Peyer's patch (tissue), 4 donors: ENCODE measurements around the gene DOCK3.
"Not testable (repeated sequence)": the region's sequence is repeated elsewhere in the genome, so short reads cannot be mapped to it uniquely, and the experiment has no call there.

Experiments used
- POLR2A ChIP-seq, 2 donors: fragments of 450-650 bp; IDR thresholded peaks; one replicate each; pipeline ENCODE4 v1.5.1; 2017; ENCODE audit warnings: antibody characterized with exemption in 2 of 2, mild to moderate bottlenecking in 2 of 2, moderate library complexity in 2 of 2
- TF ChIP-seq, protein P1 (sequence below), 6 experiments: fragments of 450-650 bp in 4 of 6; fragments of 200-600 bp in 2 of 6; sonication (generic) in 1 of 6; IDR thresholded peaks; one replicate each; pipeline ENCODE4 v1.5.1; 2017 to 2019; ENCODE audit warnings: antibody characterized with exemption in 6 of 6, mild to moderate bottlenecking in 3 of 6, moderate library complexity in 1 of 6

DNA sequence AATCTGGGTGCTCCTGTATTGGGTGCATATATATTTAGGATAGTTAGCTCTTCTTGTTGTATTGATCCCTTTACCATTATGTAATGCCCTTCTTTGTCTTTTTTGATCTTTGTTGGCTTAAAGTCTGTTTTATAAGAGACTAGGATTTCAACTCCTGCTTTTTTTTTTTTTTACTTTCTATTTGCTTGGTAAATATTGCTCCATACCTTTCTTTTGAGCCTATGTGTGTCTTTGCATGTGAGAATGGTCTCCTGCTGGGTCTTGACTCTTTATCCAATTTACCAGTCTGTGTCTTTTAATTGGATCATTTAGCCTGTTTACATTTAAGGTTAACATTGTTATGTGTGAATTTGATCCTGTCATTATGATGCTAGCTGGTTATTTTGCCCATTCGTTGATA is 420.1 kb downstream of the DOCK3 start:
- TF ChIP-seq POLR2A (IDR thresholded peaks at IDR 0.05) = not testable (repeated sequence)
- TF ChIP-seq, protein P1, sequence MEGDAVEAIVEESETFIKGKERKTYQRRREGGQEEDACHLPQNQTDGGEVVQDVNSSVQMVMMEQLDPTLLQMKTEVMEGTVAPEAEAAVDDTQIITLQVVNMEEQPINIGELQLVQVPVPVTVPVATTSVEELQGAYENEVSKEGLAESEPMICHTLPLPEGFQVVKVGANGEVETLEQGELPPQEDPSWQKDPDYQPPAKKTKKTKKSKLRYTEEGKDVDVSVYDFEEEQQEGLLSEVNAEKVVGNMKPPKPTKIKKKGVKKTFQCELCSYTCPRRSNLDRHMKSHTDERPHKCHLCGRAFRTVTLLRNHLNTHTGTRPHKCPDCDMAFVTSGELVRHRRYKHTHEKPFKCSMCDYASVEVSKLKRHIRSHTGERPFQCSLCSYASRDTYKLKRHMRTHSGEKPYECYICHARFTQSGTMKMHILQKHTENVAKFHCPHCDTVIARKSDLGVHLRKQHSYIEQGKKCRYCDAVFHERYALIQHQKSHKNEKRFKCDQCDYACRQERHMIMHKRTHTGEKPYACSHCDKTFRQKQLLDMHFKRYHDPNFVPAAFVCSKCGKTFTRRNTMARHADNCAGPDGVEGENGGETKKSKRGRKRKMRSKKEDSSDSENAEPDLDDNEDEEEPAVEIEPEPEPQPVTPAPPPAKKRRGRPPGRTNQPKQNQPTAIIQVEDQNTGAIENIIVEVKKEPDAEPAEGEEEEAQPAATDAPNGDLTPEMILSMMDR (IDR thresholded peaks at IDR 0.05) = not testable (repeated sequence)
